Activated CD4-positive, alpha-beta T cell treated with anti-CD3 and anti-CD28 coated beads for 4 hours (primary cell): ENCODE results near the gene TNFRSF1B.

ENCODE experiments used
- DNase-seq, 2 donors: peaks; one replicate each; pipeline ENCODE4 v3.0.0-alpha.2; 2020

TNFRSF1B gene

DNA sequence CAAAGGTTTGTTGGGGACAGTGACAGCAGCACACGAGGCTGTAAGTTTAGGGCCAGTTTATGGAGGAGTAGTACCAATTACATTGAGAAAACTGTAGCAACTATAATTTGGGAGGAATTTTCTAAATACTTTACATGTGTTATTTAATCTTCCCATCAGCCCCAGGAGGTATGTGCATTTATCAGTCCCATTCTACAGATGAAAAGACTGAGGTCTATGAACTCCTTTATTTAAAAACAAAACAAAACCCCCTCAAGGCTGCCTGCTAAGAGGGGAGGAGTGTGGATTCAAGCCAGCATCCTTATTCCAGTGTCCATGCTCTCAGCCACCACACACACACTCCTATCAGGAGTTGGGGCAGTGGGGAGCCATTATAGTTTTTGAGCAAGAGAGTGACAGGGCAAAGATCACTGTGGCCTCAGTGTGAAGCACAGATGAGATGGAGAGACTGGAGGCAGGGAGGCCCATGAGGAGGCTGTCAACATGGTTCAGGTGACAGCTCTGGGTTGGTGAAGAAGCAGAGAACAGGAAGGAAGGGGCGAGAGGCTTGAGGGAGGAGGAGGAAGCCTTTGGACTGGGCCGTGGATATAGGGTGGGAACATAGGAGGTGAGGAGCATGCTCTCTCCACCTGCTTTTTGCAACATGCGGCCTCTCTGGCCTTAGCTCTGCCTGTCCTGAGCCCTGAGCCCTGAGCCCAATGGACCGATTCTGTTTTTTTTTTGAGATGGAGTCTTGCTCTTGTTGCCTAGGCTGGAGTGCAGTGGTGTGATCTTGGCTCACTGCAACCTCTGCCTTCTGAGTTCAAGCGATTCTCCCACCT is 9.7 kb downstream of the TNFRSF1B start:
- DNase-seq, result no peak

GRCh38 chr1:12177156-12177998 is 10.6 kb downstream of the TNFRSF1B start:
- DNase-seq, result no peak

- DNase-seq, result peak; percentile 98
Measured at GRCh38 chr1:12177999-12178441, 11.2 kb downstream of the TNFRSF1B start.

GRCh38 chr1:12178511-12178910 is 11.7 kb downstream of the TNFRSF1B start:
- DNase-seq, result no peak

- DNase-seq, result peak; percentile 83 to 89
Measured at GRCh38 chr1:12179111-12179519, 12.3 kb downstream of the TNFRSF1B start.

GRCh38 chr1:12179676-12180075 is 12.9 kb downstream of the TNFRSF1B start:
- DNase-seq, result no peak

DNA sequence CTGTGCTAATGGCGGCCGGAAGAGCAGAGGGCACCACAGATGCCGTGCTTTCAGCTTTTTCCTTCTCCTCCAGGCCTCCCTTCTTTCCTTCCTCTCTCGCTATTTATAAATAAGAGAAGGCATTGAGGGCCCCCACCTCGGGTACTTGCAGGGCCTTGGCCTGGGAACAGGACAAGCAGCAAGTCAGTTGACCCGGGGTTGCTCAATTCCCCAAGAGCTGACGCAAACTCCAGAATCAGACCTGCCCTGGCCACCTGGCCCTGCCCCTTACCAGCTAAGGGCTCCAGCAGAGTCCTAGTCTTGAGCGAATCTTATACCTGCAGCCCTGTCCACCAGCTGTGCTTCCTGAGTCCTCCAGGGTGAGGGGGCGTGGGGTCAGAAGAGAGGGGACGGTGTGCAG is 13.5 kb downstream of the TNFRSF1B start:
- no peak for DNase-seq

GRCh38 chr1:12180903-12181302 is 14.1 kb downstream of the TNFRSF1B start:
- no peak for DNase-seq

GRCh38 chr1:12181568-12181967 is 14.8 kb downstream of the TNFRSF1B start:
- no peak for DNase-seq

DNA sequence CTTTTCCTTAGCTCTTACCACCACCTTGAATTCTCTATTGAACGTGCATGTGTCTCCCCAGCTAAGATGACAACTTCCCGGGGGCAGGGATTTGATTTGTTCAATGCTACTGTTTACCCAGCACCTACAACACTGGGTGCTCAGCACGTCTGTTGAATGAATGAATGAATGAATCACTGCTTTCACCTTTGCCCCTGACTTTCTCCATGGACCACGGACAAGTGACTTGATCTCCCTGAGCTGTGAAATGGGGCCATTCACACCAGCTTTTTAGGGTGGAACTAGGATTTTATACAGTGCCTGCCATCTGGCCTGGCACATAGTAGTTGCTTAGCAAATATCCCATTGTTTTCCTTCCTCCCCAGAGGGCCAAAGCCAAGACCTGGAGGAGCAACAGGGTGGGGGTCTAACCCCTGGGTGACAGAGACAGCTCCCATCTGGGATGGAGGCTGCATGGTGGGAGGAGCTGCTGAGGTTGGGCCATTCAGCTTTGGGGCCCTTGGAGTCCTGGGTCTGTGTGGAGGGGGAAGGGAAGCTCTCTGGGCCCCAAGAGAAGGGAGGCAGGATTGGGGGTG is 15.7 kb downstream of the TNFRSF1B start:
- DNase-seq, result no peak

DNA sequence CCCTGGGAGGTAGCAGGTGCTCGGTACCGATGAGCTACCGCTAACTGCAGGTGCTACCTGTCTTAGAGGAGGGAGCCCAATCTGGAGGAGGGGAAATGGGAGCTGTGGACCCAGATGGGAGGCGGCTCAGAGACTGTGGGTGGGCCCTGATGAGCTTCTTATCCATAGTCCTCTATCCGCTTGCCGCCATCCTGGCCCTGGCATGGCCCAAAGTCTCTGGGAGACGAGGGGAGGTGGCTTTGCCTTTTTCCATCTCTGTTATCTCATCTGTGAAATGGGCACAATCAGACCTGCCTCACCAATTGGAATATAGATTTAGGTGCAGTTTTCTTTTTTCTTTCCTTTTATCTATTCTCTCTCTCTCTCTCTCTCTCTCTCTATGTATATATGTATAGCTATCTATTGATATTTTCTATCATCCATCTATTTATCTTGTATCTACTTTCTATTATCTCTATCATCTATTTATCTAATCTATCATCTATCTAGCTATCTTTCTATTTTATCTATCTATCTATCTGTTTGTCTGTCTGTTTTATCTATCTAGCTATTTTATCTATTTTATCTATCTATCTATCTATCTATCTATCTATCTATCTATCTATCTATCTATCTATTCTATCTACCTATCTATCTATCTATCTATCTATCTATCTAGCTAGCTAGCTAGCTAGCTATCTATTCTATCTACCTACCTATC is 16.5 kb downstream of the TNFRSF1B start:
- no peak for DNase-seq

- DNase-seq, result no peak
Measured at GRCh38 chr1:12184008-12184681, 17.4 kb downstream of the TNFRSF1B start.

DNA sequence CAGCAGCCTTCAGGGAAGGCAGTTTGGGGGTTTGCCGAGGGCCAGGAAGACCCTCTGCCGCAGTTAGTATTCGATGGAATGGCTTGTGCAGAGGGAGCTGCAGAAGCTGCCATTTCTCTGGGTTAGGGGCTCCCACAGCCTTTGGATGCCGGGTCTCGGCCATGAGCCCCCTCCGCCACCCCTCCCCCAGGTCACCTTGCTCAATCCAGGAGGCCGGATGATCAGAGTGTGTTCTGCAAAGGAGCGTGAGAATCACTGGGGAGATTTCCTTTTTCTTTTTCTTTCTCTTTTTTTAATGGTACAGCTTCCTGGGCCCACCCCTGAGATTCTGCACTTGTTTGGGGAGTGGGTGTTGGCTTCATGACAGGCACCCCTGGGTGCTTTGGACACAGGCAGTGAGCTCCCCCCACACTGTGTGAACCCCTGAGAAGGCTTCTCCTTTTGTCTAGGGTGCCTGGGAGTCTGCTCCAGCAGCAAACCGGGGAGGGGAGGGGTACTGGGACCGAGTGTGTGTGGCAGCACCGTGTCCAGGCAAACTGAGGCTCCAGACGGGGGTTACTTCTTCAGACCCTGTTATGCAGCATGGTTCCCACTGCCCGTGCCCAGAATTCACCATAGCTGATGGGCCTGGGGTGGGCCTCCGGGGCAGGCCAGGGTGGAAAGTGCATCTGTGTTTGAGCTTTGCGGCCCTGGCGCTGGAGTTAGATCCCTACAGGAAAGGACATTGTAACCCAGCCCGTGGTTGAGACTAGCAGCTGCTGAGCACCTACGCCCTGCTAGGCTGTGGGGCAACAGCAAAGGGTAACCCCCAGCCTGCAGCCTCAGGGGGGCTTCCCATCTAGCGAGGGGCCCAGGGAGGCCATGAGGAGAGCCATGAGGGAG is 18.5 kb downstream of the TNFRSF1B start:
- no peak for DNase-seq

- DNase-seq, result no peak
Measured at GRCh38 chr1:12185918-12186678, 19.3 kb downstream of the TNFRSF1B start.

DNA sequence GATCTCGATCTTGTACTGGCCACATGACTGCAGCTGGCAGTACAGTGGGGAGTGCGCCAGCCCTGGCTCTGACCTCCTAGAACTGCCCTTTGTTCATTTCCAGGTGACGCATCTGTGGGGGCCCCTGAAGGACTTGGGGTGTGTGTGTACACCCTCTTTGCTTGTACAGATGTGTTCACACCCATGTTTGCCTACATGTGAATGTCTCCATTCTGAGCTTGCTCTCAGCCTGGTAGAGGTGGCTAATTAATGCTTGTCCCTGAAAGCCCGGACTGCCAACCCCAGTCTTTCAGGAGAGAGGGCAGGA is 19.8 kb downstream of the TNFRSF1B start:
- DNase-seq, result no peak

- DNase-seq, result no peak
Measured at GRCh38 chr1:12188115-12188514, 21.3 kb downstream of the TNFRSF1B start.

GRCh38 chr1:12188657-12189327 is 22.0 kb downstream of the TNFRSF1B start:
- no peak for DNase-seq

GRCh38 chr1:12189328-12189682 is 22.5 kb downstream of the TNFRSF1B start:
- DNase-seq, result no peak

- DNase-seq, result no peak
Measured at GRCh38 chr1:12191242-12192032, 24.6 kb downstream of the TNFRSF1B start.
